ENCODE data around the gene SH3PXD2B.
"Not testable (repeated sequence)": the region's sequence is repeated elsewhere in the genome, so short reads cannot be mapped to it uniquely, and the experiment has no call there.

The SH3PXD2B gene

GRCh38 chr5:172485511-172486202, 31.3 kb upstream of the SH3PXD2B start:
- DNase-seq = no peak

- no peak for DNase-seq
Measured at GRCh38 chr5:172484664-172485063, 30.3 kb upstream of the SH3PXD2B start.

DNA sequence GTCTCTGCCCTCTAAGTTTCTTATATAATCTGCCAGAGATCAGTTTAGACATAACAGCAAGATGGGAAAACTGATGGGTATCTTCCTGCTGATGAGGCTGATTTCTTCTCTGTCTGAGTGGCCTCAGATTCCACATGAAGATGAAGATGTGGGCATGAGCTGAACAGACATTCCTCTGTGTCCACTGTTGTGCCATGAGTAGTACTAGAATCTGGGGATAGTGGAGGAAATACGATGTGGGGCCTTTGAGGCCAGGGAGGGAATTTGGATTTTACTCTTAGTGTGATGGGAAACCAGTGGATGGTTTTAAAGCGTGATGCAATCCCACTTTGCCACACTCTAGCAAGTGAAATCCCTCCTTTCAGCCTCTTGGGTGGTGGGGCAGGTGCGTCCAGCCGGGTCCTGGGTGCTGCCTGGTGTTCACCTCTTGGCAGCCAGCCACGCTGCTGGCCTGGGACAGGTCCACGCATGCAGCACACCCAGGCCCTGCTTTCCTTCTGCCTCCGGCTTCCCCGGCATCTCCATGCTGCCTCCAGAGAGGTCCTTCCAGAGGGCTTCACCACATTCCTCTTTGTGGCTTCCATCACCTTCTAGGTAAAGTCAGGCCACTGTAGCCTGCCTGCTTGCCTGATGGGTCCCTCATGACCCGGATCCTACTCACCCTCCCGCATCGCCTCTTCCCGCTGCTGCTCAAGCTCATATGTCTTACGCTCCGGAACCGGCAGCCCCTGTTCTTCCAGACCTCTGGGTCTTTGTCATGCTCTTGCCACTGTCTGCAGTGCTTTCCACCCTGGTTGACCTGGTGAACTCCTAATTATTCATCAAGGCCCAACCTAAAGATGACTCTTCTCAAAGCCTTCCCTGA, 28.1 kb upstream of the SH3PXD2B start:
- no peak for DNase-seq

DNA sequence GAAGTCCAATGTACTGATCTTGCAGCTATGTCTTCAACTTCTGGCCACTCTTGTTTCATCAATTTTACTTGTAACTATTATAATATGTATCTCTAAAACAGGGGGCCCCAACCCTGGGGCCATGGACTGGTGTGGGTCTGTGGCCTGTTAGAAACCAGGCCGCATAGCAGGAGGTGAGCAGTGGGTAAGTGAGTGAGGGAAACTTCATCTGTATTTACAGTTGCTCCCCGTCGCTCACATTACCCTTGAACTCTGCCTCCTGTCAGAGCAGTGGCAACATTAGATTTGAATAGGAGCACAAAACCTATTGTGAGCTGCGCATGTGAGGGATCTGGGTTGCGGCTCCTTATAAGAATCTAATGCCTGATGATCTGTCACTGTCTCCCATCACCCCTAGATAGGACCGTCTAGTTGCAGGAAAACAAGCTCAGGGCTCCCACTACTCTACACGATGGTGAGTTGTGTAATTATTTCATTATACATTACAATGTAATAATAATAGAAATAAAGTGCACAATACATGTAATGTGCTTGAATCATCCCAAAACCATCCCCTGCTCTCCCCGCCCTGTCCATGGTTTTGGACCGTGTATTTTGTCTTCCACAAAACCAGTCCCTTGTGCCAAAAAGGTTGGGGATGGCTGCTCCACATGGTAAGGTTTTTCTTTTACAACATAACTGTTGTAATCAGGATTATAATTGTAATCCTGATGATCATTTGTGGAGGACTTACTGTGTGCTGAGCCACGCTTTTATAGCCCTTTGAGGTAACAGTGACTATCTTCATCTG, 26.9 kb upstream of the SH3PXD2B start:
- no peak for DNase-seq

DNA sequence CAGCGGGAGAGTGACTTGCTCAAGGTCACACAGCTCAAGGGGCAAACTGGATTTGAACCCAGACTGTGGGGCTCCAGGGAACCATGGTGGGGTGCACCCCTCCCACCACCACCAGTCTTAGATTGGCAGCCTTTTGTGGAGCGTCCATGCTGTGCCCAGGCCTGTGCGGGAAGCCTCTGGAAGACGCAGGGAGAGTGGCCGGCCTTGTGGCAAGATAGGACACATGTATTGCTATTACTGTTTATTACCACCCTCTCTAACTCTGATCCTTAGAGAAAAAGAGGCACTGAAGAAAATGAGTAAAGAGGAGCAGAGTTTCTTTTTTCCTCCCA, 25.4 kb upstream of the SH3PXD2B start:
- no peak for DNase-seq

DNA sequence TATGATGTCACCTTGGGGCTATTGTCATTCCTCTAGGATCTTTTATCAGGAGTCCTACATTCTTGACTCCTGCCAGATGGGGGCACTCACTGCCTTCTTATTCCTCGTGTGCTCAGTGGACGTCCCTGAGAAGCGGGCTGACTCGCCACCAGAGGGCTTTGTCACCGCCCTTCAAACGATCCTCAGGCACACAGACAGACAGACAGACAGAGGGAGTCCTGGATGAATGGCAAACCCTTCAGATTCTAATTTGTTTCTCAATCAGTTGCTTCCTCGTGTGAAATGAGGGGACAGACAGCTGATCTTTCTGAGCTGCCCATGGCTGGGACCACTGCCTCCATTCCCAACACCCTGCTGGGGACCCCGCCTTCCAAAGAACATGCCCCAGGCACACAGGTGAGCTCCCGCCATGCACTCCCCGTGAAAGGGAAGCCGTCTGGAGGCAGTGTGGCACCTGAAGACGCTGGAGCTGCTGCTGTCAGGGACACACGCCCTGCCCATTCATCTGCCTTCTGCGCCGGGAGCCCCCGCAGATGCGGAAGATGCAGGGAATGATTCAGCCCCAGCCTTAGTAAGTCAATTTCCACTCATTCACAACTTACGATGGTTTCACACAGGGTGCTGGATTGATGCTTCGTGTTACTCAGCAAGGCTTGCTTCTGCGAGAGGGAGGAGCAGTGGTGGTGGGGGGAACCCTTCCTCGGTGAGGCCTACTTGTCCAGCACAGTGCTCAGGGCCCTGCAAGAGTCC, 24.9 kb upstream of the SH3PXD2B start:
- peak; percentile 47 for DNase-seq

DNA sequence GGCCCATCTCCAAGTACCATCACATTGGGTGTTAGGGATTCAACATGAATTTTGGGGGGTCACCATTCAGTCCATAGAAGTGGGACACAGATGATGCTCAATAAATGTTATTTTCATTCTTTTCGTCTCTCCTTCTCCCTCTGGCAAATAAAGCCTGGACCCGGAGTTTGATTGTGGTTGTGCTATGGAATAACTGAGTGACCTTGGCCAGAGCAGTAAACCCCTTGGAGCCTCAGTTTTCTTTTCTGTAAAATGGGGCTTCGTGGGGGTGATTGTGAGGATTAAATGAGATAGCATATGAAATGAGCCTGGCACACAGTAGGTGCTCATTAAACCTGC, 24.3 kb upstream of the SH3PXD2B start:
- DNase-seq = not testable (repeated sequence)

- no peak for DNase-seq
Measured at GRCh38 chr5:172478256-172478655, 23.9 kb upstream of the SH3PXD2B start.

GRCh38 chr5:172477466-172477865, 23.1 kb upstream of the SH3PXD2B start:
- no peak for DNase-seq

GRCh38 chr5:172474293-172474692, 20.0 kb upstream of the SH3PXD2B start:
- no peak for DNase-seq

- DNase-seq = no peak
Measured at GRCh38 chr5:172473427-172473826, 19.1 kb upstream of the SH3PXD2B start.

DNA sequence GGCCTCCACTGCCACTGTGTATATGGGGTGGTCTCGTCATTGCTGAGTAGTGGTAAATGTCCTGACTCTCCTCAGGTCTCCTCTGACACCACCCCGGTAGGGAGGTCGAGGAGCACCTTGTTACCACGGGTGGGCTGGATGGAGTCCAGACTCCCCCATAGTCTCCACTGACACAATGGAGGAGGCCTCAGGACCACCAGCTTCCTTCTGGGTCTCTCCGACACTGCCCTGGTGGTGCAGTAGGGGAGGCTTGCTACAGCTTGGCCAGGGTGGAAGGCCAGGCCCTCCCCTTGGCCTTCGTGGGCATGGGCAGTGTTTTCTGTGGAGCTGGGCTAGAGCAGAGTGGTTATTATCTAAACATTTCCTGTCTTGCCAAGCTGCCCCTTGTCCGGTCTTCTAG, 15.4 kb upstream of the SH3PXD2B start:
- DNase-seq = no peak

DNA sequence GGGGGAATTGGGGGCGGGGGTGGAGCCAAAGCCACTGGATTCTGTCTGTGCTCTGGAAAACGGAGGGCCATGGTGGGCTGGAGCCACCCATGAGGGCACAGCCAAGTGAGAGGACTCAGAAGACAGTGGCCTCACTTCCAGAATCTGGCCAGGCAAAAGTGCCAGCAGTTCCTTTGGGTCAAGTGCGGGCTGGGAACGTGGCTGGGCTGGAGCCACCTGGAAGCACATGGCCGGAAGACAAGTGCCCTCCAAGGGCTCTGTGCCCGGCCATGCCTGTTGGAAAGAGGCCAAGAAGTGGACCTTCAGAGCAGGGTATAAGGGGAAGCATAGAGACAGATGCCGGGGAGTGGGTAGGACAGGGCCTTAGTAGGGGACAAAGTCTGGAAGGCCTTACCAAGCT, 11.7 kb upstream of the SH3PXD2B start:
- no peak for DNase-seq

GRCh38 chr5:172463031-172463430, 8.7 kb upstream of the SH3PXD2B start:
- no peak for DNase-seq

DNA sequence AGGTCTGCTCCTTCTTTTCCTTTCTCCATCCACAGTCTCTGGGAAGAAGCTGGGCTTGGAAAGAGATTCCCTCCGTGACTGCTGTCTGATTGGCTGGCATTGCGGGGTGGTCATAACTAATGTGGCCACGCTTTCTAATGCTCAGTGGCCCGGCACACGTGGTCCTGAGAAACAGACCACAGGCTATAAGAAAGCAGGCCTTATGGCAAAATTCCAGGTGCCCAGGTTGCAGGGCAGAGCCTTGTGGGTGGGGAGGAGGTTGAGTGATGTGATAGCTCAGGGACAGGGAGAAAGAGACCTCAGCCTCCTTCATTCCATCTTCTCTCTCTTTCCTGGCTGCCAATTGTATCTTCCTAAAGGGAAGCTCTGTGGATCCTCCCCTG, 5.4 kb upstream of the SH3PXD2B start:
- no peak for DNase-seq

DNA sequence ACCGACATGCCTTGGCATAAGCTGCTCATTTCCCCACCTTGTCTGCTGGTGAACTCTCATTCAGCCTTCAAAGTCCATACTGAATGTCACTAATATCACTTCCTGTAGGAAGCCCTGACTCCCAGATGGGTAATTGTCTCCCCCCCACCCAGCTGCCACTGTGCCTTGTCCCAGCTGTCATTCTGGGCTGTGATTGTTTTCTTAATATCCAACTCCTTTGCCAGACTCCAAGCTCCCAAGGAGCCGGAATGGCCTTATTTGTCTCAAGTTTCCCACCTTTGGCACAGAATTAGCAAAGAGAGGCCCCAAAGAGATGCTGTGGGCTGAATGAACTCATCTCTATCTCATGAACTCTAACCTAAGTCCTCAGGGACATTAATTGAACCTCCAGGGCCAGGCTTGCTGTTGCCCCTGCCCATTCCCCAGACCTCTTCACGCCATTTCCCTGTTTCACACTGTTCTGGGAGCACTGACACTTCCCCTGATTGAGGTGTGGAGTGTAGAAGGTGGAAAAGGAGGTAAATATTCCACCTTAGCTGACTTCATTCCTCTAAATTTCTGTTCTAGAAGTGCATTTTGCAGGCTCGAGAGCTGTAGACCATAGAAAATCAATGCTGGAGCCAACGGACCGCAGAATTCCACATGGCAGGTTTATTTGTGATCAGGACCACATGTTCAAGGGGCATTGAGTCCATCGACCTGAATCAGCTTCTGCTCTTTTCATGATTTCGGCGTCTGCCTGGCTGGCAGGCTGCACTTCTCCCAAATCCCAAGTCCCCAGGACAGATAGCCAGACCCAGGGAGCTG, 4.9 kb upstream of the SH3PXD2B start:
- no peak for DNase-seq

- no peak for DNase-seq
Measured at GRCh38 chr5:172456076-172456722, 1.9 kb upstream of the SH3PXD2B start.

DNA sequence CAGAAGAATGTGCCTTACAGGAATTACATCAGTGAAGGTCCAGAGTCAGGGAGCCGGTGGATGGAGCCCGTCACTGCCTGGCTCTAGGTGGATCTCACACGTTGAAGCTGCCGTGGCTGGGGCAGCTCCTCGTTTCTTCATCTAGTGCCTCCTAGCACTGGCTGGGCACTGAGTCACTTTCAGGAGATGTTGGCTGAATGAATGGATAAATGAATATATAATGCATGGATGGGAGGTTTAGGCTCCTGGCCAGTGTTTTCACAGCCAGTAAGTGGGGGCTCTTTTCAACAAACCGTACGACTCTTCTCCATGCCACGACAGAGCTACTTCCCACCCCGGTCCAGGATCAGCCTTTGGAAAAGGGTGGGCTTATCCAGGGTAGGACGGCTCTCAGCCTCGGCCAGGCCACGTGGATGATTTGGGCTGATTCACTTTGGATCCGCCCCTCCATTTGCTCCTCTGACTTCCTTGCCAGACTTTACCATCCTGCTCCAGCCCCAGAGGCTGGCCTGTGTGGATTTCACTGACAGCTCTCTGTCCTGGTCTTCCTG, 1.3 kb upstream of the SH3PXD2B start:
- no peak for DNase-seq

- DNase-seq = no peak
Measured at GRCh38 chr5:172455087-172455381, 709 bp upstream of the SH3PXD2B start.

DNA sequence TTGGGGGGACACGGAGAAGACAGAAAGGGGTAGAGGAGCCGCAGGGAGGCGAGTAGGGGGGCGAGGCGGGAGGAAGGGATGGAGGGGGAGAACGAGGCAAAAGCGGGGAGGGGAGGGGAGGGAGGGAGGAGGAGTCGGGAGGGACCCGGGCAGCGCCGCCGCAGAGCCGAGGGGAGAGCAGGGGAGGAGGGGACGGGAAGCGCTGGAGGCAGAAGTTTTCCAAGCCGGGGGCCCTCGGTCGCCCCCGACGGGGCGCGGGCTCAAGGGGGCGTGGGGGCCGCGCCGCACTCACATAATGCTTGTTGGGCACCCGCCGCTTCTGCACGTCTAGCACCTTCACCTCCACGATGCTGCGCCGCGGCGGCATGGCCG, 353 bp downstream of the SH3PXD2B start:
- no peak for DNase-seq

- DNase-seq = no peak
Measured at GRCh38 chr5:172453206-172453985, 929 bp downstream of the SH3PXD2B start.
